ENCODE measurements around the gene SBF2.
"Not testable (repeated sequence)": the region's sequence is repeated elsewhere in the genome, so short reads cannot be mapped to it uniquely, and the experiment has no call there.

Gene SBF2

DNA sequence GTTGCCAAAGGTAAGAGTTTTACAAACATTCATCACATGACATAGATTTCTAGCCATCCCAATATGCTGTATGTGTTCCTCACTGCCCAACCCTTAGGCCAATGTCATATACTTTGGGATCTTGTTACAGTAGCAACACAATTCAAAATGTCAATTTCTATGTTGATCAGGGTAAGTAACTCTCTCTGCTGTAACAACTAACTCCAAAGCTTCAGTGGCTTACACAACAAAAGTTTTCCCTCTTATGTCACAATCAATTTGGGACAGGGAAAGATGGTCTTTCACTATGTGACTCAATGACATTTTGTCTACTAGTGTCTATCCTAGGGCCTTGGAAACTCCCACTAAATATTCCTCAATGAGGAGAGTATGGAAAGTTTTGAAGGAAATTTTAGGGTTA, 144.5 kb downstream of the SBF2 start:
- DNase-seq (ENCODE audit: low read depth), result no peak
- TF ChIP-seq, protein P1, sequence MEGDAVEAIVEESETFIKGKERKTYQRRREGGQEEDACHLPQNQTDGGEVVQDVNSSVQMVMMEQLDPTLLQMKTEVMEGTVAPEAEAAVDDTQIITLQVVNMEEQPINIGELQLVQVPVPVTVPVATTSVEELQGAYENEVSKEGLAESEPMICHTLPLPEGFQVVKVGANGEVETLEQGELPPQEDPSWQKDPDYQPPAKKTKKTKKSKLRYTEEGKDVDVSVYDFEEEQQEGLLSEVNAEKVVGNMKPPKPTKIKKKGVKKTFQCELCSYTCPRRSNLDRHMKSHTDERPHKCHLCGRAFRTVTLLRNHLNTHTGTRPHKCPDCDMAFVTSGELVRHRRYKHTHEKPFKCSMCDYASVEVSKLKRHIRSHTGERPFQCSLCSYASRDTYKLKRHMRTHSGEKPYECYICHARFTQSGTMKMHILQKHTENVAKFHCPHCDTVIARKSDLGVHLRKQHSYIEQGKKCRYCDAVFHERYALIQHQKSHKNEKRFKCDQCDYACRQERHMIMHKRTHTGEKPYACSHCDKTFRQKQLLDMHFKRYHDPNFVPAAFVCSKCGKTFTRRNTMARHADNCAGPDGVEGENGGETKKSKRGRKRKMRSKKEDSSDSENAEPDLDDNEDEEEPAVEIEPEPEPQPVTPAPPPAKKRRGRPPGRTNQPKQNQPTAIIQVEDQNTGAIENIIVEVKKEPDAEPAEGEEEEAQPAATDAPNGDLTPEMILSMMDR (IDR thresholded peaks at IDR 0.05; ENCODE audit: insufficient read depth, low read depth, low read length, missing control alignments), result no peak
- no peak overlapping the region for H3K4me3 ChIP-seq (ENCODE audit: low read depth, low read length)

DNA sequence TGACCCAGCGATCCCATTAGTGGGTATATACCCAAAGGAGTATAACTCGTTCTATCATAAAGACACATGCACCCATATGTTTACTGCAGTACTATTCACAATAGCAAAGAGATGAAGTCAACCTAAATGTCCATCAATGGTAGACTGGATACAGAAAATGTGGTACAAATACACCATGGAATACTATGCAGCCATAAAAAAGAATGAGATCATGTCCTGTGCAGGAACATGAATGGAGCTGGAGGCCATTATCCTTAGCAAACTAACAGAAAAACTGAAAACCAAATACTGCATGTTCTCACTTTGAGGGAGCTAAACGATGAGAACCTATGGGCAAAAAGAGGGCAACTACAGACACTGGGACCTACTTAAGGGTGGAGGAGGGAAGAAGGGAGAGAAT, 146.8 kb downstream of the SBF2 start:
- no peak overlapping the region for H3K4me3 ChIP-seq (ENCODE audit: low read depth, low read length)
- TF ChIP-seq, protein P1 (IDR thresholded peaks at IDR 0.05; ENCODE audit: insufficient read depth, low read depth, low read length, missing control alignments), result no peak
- DNase-seq (ENCODE audit: low read depth), result no peak

DNA sequence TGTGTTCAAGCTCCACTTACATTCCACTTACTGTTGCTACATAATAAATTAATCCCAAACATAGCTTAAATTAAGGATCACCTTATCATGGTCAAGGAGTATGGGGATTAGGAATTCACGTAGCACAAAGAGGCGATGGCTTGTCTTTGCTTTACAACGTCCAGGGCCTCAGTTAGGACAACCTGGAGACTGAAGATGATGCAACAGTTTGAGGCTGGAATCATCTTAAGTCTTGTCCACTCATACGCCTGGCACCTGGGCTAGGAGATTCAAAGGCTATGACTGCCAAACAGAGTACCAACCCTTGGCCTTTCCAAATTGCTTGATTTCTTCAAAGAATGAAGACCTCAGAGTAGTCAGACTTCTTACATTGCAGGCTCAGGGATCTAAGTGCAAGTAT, 149.1 kb downstream of the SBF2 start:
- no peak for DNase-seq (ENCODE audit: low read depth)
- TF ChIP-seq, protein P1 (IDR thresholded peaks at IDR 0.05; ENCODE audit: insufficient read depth, low read depth, low read length, missing control alignments), result no peak
- H3K4me3 ChIP-seq (ENCODE audit: low read depth, low read length), result no peak overlapping the region

DNA sequence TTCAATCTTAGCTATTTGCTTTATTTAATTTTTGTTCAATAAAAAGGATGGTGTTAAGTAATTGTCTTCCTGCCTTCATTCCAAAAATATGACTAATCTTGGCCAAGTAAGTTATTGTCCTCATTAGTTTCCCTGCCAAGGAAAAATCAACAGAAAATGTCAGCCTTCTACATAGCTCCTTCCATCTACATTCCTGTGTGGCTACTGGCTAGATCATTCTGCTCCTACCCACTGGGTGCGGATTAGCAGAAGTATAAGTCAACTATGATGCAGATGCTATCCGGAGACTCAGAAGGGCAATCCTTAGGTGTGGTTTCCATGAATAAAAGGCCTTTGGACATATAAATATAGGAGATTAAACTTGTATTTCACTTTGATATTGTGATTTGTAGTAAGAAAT, 154.4 kb downstream of the SBF2 start:
- DNase-seq (ENCODE audit: low read depth), result no peak
- H3K4me3 ChIP-seq (ENCODE audit: low read depth, low read length), result no peak overlapping the region
- TF ChIP-seq, protein P1 (IDR thresholded peaks at IDR 0.05; ENCODE audit: insufficient read depth, low read depth, low read length, missing control alignments), result no peak

DNA sequence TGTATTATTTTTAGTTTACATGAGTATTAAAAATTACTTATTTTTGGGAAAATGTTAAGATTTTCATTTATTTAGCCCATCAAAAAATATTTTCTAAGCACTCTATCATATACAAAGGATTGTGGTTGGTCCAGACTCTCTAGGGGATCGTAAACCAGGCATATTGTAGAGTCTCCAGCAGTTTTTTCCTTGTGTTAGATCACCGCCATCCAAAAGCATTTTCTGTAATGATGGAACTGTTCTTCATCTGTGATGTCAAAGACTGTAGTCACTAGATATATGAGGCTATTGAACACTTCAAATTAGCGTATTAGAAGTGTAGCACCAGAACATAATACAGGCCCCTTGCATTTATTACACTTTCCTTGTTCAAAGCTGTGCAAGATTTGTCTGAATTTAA, 154.9 kb downstream of the SBF2 start:
- TF ChIP-seq, protein P1 (IDR thresholded peaks at IDR 0.05; ENCODE audit: insufficient read depth, low read depth, low read length, missing control alignments), result no peak
- no peak for DNase-seq (ENCODE audit: low read depth)
- no peak overlapping the region for H3K4me3 ChIP-seq (ENCODE audit: low read depth, low read length)

DNA sequence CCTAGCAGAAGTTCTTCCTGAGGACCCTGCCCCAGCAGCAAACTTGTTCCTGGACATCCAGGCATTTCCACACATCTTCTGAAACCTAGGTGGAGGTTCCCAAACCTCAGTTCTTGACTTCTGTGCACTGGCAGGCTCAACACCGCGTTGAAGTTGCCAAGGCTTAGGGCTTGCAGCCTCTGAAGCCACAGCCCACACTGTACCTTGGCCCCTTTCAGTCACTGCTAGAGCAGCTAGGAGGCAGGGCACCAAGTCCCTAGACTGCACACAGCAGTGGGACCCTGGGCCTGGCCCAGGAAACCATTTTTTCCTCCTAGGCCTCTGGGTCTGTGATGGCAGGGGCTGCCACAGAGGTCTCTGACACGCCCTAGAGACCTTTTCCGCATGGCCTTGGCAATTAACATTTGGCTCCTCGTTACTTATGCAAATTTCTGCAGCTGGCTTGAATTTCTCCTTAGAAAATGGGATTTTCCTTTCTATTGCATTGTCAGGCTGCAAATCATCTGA, 159.0 kb downstream of the SBF2 start:
- H3K4me3 ChIP-seq (ENCODE audit: low read depth, low read length), result no peak overlapping the region
- TF ChIP-seq, protein P1 (IDR thresholded peaks at IDR 0.05; ENCODE audit: insufficient read depth, low read depth, low read length, missing control alignments), result no peak

DNA sequence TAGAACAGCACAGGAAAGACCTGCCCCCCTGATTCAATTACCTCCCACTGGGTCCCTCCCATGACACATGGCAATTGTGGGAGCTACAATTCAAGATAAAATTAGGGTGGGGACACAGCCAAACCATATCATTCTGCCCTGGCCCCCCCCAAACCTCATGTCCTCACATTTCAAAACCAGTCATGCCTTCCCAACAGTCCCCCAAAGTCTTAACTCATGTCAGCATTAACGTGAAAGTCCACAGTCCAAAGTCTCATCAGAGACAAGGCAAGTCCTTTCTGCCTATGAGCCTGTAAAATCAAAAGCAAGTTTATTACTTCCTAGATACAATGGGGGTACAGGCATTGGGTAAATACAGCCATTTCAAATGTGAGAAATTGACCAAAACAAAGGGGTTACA, 159.8 kb downstream of the SBF2 start:
- not testable (repeated sequence) for H3K4me3 ChIP-seq (ENCODE audit: low read depth, low read length); DNase-seq (ENCODE audit: low read depth)

More for the DNA sequence above, 159.0 kb downstream of the SBF2 start:
- no peak for DNase-seq (ENCODE audit: low read depth)

DNA sequence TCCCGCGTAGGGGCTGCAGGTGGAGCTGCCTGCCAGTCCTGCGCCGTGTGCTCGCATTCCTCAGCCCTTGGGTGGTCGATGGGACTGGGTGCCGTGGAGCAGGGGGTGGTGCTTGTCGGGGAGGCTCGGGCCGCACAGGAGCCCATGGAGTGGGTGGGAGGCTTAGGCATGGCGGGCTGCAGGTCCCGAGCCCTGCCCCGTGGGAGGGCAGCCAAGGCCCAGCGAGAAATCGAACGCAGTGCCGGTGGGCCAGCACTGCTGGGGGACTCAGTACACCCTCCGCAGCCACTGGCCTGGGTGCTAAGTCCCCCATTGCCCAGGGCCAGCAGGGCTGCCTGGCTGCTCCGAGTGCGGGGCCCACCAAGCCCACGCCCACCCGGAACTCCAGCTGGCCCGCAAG, 160.8 kb downstream of the SBF2 start:
- DNase-seq (ENCODE audit: low read depth), result not testable (repeated sequence)

More for the DNA sequence above, 160.8 kb downstream of the SBF2 start:
- H3K4me3 ChIP-seq (ENCODE audit: low read depth, low read length), result not testable (repeated sequence)
